DOHH2 (cell line): ENCODE measurements around the gene ISG15.

Experiments used
- CTCF ChIP-seq: fragments of 200-600 bp; sonication (generic); IDR thresholded peaks from one replicate; pipeline ENCODE4 v1.5.1; 2014; ENCODE audit warnings: antibody characterized with exemption, mild to moderate bottlenecking, low read depth, low read length; ENCODE audit not compliant: poor library complexity, severe bottlenecking
- EZH2phosphoT487 ChIP-seq: fragments of 200-600 bp; sonication (generic); IDR thresholded peaks from 2 replicates; pipeline ENCODE4 v1.6.1; 2017; ENCODE audit warnings: borderline replicate concordance, mild to moderate bottlenecking, antibody characterized with exemption, low read length, moderate library complexity, mixed read lengths

GRCh38 chr1:1013922-1014648 is 788 bp downstream of the ISG15 start:
- no peak for TF ChIP-seq CTCF
- TF ChIP-seq EZH2phosphoT487 = no peak
